GM18519 (cell line): ENCODE measurements around the gene MRGPRE.

Experiments used
- ATAC-seq: cut with Tn5 transposase; IDR thresholded peaks from one replicate; pipeline ENCODE4 v1.9.1; 2021; ENCODE audit warnings: mild to moderate bottlenecking, moderate library complexity; ENCODE audit not compliant: unreplicated experiment, low FRiP score

The MRGPRE gene

GRCh38 chr11:3183523-3183922 is 48.7 kb downstream of the MRGPRE start:
- ATAC-seq, result no peak

GRCh38 chr11:3182462-3182852 is 49.8 kb downstream of the MRGPRE start:
- ATAC-seq, result no peak

GRCh38 chr11:3181725-3182461 is 50.3 kb downstream of the MRGPRE start:
- ATAC-seq, result no peak

GRCh38 chr11:3180869-3181268 is 51.3 kb downstream of the MRGPRE start:
- no peak for ATAC-seq

GRCh38 chr11:3178349-3178748 is 53.9 kb downstream of the MRGPRE start:
- no peak for ATAC-seq

- ATAC-seq, result no peak
Observed at GRCh38 chr11:3177931-3178330, 54.3 kb downstream of the MRGPRE start.
